Left lung (tissue), 10 donors: ENCODE measurements around the gene ZNF587B. TPM values are rescaled to one million over a fixed set of nuclear protein-coding genes. Genes with fewer than 3 reads are reported as not detected.
"Not testable (repeated sequence)": the region's sequence is repeated elsewhere in the genome, so short reads cannot be mapped to it uniquely, and the experiment has no call there.

ENCODE experiments used
- ATAC-seq: fragments of 200-7000 bp; cut with Tn5 transposase; one replicate; pipeline ENCODE4 v1.9.1; 2020; ENCODE audit warnings: moderate library complexity
- DNase-seq, 4 donors: peaks; one replicate each; pipeline ENCODE4 v3.0.0-alpha.2; 2013 to 2020
- H3K27ac ChIP-seq, 2 donors: fragments of 200-600 bp; sonication (generic) in 1 of 2; one replicate each; pipeline versions ENCODE4 v1.5.0 to v1.8.0; 2020 to 2021
- H3K27me3 ChIP-seq, 2 donors: fragments of 200-600 bp; sonication (generic) in 1 of 2; one replicate each; pipeline versions ENCODE4 v1.5.0 to v1.8.0; 2020 to 2021
- H3K36me3 ChIP-seq, 2 donors: fragments of 200-600 bp; sonication (generic) in 1 of 2; one replicate each; pipeline versions ENCODE4 v1.5.0 to v1.8.0; 2020 to 2021
- H3K4me1 ChIP-seq, 2 donors: fragments of 200-600 bp; one replicate each; pipeline ENCODE4 v1.8.0; 2021
- H3K4me3 ChIP-seq, 2 donors: fragments of 200-600 bp; sonication (generic) in 1 of 2; one replicate each; pipeline versions ENCODE4 v1.5.0 to v1.8.0; 2020 to 2021; ENCODE audit warnings: mild to moderate bottlenecking in 1 of 2
- H3K9me3 ChIP-seq, 2 donors: fragments of 200-600 bp; sonication (generic) in 1 of 2; one replicate each; pipeline versions ENCODE4 v1.5.0 to v1.8.0; 2020 to 2021
- CTCF ChIP-seq, 2 donors: fragments of 200-600 bp; sonication (generic) in 1 of 2; IDR thresholded peaks; one replicate each; pipeline versions ENCODE4 v1.5.0 to v1.8.0; 2021; ENCODE audit warnings: antibody characterized with exemption in 2 of 2
- intact Hi-C, 2 donors: fragments of 100-400 bp; cut with DNase I; formaldehyde crosslinking; loops; one replicate each; pipeline versions ENCODE4 v1.11.2 to v1.14.2; 2022
- polyA plus RNA-seq, 6 donors: library from polyadenylated mRNA; unstranded; fragments of 120-200 nt; gene quantifications; one replicate each; pipeline ENCODE4 v1.2.1, GENCODE V29; 2013; ENCODE audit not compliant: insufficient read length in 6 of 6
- total RNA-seq, 2 donors: library from RNA; stranded (reverse); fragmentation: NEBNext Ultra II Directional; extraction: Animal tissue kit (Norgen Biotek cat#: 25700); gene quantifications; one replicate each; pipeline ENCODE4 v1.2.1, GENCODE V29; 2021
- donor health status: DM: no; HTN: yes; CAD: no.
- donor health status: DM: no; HTN: no; CAD: no.

Gene ZNF587B
- total and polyA plus RNA-seq, 8 donors, result 12.1 to 20.1 (median 14.1) TPM

GRCh38 chr19:57872450-57872849 is 42.4 kb downstream of the ZNF587B start:
- peaks cover 0 to 95% of the 10 kb centered on the region in 2 donors for H3K9me3 ChIP-seq

GRCh38 chr19:57873883-57874799 is 44.0 kb downstream of the ZNF587B start:
- H3K9me3 ChIP-seq, result peaks cover 0 to 90% of the 10 kb centered on the region in 2 donors

More at GRCh38 chr19:57872450-57872849, 42.4 kb downstream of the ZNF587B start:
- Histone ChIP-seq H3K27ac (no peak overlapping the region), H3K4me1 (no peaks in the 10 kb centered on the region), H3K4me3 (no peak overlapping the region), H3K36me3 (peaks cover 4 to 60% of the 10 kb centered on the region in 2 donors), H3K27me3 (no peaks in the 10 kb centered on the region)
- intact Hi-C loops, result no loop called here
- no peak for DNase-seq
- no peak for ATAC-seq
- TF ChIP-seq CTCF (IDR thresholded peaks at IDR 0.05), result no peak

GRCh38 chr19:57886046-57886445 is 55.9 kb downstream of the ZNF587B start:
- Histone ChIP-seq H3K4me3 (no peak overlapping the region), H3K36me3 (peaks cover 0 to 42% of the 10 kb centered on the region in 2 donors), H3K9me3 (peaks cover 0 to 31% of the 10 kb centered on the region in 2 donors), H3K4me1 (peaks cover 0 to 12% of the 10 kb centered on the region in 2 donors), H3K27ac (no peak overlapping the region), H3K27me3 (no peaks in the 10 kb centered on the region)
- no peak for TF ChIP-seq CTCF (IDR thresholded peaks at IDR 0.05)
- ATAC-seq (no peak), DNase-seq (no peak)
- intact Hi-C loops, result no loop called here

More at GRCh38 chr19:57873883-57874799, 44.0 kb downstream of the ZNF587B start:
- H3K4me1 ChIP-seq, ATAC-seq, intact Hi-C loops, DNase-seq, H3K4me3 ChIP-seq, H3K27ac ChIP-seq, H3K27me3 ChIP-seq: not testable (repeated sequence)
- H3K36me3 ChIP-seq, result peaks cover 0 to 58% of the 10 kb centered on the region in 2 donors

DNA sequence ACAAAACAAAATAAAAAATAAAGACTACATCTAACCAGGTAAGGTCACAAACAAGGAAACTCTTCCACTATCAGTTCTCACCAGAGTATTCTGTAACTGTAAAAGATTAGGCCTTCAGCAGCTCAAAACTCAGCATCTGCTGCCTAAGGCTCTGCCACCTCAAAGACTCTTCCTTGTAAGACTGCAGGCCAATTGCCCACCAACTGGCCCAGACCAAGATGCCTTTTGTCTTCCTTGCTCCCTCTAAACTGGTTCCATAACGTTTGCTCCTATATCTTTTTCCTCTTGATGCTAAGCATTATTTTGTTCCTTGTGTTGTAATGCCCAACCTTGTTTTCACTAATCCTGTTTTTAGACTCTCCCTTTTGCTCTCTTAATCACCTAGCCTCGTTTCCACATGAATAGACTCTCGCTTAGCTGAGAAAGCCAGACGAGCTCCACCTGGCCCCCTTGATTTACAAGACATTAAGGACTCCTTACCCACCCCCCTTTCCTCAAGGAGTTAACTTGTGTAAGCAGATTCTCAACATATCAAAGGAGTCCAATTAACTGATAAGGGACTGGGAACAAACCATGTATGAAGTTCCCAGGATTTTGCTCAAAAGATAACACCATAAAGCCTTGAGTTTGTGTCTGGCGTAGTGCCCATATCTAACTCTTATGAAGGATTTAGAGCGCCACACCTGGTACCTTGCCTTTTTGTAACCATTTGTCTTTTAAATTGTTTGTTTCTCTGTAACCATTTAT is 57.3 kb downstream of the ZNF587B start:
- Histone ChIP-seq H3K4me3 (peak overlapping the region in 1 of 2 donors; percentile 63), H3K27ac (no peak overlapping the region), H3K9me3 (peaks cover 0 to 31% of the 10 kb centered on the region in 2 donors), H3K4me1 (peaks cover 0 to 12% of the 10 kb centered on the region in 2 donors), H3K27me3 (no peaks in the 10 kb centered on the region), H3K36me3 (peaks cover 0 to 42% of the 10 kb centered on the region in 2 donors)
- ATAC-seq, result no peak
- intact Hi-C loops, result no loop called here
- TF ChIP-seq CTCF (IDR thresholded peaks at IDR 0.05), result no peak
- peak in 1 of 4 donors; percentile 28 for DNase-seq

DNA sequence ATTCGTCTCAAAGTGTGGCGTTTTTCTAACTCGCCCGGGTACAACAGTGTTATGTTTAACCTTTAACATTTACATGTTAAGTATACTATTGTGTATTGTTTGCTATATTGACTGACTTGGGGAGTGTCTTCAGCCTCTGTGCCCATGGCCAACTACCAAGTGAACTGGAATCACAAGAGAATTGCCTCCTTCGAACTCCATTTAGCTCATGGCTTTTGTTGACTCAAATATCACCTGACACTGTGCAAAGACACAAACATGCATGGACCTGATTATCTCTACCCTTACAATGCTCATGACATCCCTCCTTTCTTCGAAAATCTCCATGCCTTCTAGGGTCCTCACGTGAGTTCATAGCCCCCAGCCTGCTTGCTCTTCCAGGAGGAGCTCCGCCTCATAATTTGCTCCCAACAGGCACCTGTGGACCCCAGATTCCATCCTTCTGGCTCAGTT is 58.0 kb downstream of the ZNF587B start:
- intact Hi-C loops, result no loop called here
- ATAC-seq, result peak; percentile 10
- Histone ChIP-seq H3K36me3 (peaks cover 0 to 37% of the 10 kb centered on the region in 2 donors), H3K4me1 (peaks cover 0 to 12% of the 10 kb centered on the region in 2 donors), H3K27me3 (no peaks in the 10 kb centered on the region), H3K4me3 (peak overlapping the region; percentile 63 to 69), H3K9me3 (peaks cover 0 to 29% of the 10 kb centered on the region in 2 donors), H3K27ac (peak overlapping the region; percentile 56 to 73)
- no peak for TF ChIP-seq CTCF (IDR thresholded peaks at IDR 0.05)
- DNase-seq, result peak in 1 of 4 donors; percentile 17
